SIG-M5 (cell line): Measurements from ENCODE around the gene MECP2.

Experiments
- DNase-seq: peaks from one replicate; lab custom pipeline; 2025; lab: John Stamatoyannopoulos, UW

MECP2 gene

DNA sequence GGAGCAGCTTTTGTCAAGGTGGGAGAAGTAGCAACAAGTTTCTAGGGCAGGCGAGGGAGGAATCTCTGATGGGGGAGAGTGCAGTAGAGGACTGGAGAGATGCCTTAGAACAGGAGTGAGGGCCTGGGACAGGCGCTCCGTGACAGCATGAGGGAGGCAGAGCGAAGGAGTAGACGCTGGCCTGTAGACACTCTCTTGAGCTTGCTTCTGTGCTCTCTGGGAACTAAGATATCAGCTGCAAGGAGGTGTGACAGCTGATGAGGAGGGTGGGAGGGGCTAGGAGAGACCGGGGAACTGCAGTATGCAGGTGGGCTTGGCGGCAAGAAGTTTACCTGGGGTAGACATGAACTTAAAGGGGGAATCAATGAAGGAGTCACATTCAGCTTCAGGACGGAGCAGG, 35.7 kb downstream of the MECP2 start:
- no peak for DNase-seq

DNA sequence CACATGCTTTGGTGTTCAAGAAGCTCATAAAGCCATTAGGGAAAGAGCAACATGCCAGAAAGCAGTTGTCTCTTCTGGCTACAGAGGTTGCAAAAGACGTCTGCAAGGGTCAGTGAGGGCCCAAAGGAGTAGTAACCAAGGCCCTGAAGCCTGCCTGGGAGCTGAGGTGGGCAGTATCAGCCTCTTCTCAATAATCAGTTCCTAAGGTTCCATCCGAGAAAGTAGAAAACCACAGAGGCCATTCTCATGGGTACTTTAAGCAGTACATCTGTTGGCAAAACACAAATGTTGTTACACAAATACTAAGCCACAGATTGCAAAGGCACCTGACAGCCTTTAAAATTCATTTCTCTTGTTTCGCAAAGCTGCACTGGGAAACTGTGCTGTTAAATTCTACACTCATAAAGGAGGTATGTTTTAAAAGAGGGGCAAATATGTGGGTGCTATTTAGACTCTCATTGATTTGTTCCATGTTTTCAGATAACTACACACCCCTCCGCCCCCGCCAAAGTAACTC, 37.7 kb downstream of the MECP2 start:
- DNase-seq, result no peak

DNA sequence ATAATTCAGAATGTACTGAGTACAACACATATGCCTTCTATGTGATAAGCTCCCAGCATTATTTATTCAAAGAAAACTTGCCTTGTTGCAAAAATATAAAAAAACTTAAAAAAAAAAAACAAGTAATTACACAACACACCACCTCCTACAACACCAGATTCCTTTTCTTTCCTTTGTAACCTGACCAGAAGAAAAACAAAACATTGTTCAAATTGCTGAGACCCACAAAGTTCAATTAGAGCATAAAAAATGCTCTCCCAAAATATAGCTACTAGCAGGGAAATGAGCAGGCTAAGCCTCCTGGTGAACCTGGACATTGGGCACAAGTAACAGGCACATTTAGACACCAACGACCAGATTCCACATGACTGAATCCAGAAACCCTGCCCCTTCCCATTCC, 38.3 kb downstream of the MECP2 start:
- no peak for DNase-seq

DNA sequence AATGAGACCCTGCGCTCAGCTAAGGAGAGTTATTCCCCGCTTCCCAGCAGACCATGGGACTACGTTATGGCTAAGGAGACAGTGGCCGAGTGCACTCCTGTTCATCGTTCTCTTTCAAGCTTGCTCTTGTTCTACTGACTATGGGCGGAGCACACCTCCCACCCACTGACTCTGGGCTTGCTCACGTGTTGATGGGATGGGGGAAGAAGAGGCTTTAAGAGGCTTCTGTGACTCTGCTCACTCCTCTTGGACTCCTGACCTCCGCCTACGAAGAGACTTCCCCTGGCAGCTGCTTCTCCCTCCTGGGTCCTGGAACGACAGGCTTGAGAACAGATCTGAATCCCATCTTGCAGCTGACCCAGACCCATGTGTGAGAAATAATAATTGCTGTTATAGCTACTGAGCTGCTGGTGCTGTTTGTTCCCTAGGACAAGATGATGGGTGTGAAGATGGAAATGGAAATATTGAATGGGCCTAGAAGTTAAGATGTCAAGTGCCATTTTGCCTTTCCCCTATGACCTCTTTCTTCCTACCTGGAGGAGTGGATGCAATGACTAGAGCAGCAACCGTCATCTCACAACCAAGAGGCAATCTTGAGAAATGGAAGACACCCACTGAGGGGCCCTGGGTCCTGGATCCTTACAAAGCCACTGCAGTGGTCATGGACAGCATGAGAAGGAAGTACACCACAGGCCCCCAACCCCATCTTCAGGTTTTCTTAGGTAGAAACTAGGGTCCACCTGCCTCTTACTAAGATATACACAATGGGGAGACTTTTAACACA, 39.1 kb downstream of the MECP2 start:
- DNase-seq, result no peak

DNA sequence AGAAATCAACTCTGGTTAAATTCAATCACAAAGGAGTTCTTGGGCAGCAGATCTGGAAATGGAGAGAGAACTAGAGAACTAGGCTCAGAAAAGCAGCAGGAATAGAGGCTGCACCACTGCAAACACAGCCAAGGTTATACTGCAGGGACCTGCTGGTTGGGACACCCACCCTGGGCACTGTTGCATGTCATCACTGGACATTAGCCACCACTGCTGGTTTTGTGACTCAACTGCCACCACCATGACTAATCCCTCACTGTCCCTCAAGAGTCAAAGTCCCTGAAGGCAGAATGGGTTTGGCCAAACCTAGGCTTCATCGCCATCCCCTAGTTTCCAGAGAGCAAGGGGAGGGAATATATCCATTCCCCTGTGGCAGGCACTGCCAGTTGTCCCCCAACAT, 39.7 kb downstream of the MECP2 start:
- DNase-seq, result no peak

DNA sequence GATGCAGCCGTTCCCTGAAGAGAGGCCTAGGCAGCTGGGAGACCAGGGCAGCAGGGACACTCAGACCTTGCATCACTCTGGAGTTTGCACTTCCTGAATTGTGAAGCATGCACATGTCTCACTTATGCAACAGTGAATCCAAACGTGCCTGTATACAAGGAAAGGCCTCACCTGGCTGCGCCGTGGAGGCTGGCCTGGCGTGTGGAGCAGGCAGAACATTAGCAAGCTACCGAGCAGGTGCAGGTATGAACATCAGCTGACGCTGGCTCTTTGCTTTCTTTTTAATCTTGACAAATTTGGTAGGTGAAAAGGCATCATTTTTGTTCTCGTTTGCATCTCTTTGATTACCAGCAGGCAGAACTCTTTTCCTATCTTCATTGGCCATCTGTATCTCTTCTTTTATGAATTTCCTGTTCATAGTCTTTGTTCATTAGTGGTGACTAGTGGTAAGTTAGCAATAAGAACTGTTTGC, 40.7 kb downstream of the MECP2 start:
- peak; percentile 1 for DNase-seq

DNA sequence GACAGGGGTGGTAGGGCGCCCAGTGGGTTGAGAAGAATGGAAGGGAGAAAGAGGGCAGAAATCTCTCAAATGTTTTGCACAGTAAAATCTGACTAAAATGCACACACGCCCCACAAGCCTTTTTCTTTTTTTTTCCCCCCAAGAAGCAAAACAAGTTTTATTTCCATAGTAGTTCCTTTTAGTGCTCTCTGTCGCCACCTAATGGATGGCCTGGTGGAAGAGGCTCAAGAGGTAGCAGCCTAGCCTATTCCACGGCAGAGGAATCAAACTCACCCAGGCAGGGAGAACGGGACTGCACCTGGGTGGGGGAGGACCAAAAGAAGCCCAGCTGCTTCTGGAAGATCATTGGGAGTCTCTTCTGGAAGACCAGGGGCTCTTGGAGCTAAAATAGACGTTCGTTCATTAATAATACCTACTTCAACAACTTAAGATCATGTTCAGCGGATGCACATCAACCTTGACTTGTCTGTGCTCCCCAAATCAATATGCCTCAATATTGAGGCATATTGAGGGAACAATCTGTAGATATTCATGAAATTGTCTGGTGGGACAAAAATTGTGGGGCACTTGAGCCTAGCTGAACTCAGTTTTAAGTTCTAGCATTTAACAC, 46.2 kb downstream of the MECP2 start:
- DNase-seq, result no peak

DNA sequence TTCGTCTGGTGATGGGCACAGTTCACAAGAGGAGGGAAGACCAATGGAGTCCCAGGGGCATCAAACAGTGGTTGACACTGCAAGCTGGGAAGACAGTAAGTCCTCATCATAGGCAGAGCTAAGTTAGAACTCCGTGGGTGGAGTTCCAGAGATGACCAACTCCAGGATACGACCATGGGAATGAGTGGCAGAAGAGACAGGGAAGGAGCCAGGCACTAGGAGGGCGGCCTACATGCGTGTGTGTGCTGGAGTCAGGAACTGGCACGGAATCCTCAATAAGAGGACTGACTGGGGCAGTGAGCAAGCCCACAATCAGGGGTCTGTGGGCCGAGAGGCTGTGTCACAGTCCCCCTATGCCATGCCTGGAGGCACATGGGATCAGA, 47.4 kb downstream of the MECP2 start:
- DNase-seq, result no peak

DNA sequence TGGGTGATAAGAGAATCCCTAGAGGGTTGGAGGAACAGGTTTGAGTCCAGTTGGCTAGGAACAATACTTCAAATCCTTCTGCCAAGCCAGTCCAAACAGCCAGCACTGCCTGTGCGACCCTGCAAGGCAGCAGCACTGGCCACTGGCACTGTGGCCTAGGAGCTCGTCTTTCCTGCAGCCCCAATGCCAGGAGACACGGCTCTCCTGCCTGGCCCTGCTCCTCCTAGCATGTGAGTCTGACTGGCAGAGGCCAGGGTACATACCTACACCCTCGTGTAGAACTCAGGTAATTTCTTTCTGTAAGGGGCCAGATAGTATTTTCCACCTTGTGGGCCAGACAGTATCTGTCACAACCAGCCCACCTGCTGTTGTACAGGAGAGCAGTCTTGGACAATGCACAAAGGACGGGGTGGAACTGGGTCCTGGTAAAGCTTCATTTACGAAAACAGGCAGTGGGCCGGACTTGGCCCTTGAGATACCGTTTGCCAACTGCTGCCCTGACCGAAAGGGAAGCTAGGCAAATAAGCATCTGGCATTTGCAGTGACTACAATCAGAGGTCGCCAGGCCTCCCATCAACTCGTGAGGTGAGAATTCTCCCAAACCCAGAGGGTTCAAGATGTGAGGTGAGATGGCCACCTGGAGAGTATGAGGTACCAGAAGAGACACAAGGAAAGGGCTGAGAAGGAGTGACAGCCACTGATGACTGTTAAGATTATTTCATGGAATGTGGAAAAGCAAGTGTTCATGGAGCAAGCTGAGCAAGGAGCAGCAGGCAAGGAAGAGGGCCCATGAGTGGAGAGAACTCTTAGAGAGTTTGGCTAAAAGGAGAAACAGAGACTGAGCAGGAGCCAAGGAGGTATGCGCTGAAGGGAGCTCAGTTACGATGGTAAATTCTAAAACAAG, 48.1 kb downstream of the MECP2 start:
- DNase-seq, result no peak

DNA sequence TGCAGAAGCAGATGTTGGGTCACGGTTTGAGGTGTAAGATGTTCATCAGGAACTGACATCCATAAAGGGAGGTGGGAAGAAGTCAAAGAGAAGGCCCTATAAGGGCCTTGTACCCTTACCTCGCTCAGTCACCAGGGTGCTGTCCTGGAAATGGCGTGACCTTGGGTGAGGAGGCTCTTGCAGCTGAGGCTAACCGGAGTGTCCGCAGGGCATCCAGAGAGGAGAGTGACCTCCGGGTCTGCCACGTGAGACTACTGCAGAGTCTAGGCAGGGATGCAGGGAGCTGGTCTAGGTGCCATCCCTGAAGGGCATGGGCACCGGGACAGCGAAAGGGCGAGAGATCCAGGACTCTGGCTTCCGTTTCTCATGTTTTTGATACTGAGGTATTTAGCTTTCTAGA, 49.1 kb downstream of the MECP2 start:
- no peak for DNase-seq

DNA sequence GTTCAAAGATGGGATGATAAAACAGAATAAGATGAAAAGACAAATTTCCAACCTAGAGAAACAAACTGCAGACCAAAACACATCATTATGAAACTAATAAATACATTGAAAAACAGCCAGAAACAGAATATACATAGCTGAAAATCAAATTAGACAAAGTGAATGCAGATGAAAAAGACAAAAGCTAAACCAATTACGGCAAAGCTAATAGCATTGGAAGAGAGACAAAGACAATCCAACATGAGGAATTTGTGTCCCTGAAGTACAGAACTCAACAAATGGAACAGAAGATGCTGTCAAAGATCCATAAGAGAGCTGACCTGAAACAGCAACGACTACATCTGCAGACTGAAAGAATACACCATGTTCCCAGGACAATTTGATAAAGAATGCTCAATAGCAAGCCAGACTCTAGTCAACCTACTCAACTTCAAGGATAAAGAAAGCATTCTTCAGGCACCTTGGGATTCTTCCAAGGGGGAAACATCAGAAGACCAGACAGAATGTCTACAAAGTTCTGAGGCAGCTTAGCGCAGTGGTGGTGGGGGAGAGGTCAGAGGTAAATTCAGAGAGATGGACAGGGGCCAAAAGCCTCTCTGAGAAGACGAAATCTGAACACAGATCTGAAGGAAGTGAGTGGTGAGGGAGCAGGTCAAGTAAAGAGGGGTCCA, 50.4 kb downstream of the MECP2 start:
- DNase-seq, result no peak

DNA sequence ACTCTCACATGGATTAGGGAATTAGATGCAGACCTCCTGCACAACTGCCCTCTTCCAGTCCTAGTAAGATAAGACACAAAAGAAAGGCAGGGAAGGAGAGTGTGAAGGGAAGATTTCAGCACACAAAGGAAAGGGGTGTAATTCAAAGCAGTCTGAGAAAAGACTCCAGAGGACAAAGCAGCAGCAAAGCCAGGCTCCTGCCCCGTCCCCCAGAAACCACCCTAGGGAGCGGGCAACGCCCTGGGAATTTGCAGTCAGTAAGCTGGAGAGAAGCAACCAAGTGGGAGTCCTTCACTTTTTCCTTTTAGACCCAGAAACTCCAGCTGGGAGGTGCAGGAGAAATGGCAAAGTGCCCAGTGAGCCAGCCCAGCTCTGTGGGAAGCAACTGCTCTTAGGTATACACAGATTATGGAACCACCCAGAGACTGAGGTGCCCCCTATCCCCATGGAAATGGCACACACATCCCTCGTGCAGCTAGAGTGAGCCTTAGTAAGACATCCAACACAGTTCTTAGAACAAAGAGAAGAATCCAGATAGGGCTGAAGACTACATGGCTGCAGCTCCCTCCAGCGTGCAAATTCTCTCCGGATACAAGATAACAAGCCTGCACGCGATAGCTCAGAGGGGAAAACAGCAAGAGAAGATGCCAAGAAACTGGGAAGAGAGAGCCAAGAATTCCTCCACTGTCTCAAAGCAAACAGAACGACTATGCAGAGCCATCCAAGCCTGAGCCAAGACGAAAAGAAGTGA, 51.3 kb downstream of the MECP2 start:
- no peak for DNase-seq

DNA sequence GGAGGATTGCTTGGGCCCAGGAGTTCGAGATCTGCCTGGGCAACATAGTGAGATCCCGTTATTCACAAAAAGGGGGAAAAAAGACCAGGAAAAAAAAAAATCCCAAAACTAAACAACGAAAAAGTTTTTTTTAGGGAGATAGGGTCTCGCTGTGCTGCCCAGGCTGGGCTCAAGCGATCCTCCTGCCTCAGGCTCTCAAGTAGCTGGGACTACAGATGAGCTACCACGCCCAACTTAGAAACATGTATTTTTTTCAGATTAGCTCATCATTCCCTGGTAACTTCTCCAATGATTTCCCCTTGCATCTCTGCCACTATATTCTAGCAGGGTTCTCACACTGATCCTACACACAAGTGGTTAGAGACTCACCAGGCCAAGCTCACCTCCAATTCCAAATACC, 53.4 kb downstream of the MECP2 start:
- no peak for DNase-seq

DNA sequence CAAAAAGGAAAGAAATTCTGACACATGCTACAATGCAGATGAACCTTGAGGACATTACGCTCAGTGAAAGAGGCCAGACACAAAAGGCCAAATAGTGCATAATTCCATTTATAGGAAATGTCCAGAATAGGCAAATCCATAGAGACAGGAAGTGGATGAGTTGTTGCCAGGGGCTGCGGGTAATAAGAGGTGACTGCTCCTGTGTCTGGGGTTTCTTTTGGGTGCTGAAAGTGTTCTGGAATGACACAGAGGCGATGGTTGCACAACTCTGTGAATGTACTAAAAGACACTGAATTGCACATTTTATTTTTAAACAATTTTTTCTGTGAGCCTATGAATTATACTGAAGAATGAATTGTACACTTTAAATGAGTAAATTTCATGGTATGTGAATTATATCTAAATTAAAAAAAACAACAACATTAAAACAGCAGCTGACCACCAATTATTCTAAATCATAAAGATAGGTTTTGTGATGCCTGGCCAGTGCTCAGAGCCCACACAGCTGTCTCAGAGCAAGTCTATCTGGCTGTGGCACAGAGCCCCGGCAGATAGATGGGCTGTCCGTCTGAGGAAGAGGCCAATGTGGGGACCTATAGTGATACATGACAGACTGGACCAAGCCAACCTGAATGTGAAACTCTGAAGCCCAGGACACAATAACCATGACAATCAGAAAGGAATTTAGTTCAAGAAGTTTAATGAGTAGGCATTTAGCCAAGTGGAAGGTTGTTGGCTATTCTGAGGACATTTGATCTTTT, 54.3 kb downstream of the MECP2 start:
- DNase-seq, result no peak

DNA sequence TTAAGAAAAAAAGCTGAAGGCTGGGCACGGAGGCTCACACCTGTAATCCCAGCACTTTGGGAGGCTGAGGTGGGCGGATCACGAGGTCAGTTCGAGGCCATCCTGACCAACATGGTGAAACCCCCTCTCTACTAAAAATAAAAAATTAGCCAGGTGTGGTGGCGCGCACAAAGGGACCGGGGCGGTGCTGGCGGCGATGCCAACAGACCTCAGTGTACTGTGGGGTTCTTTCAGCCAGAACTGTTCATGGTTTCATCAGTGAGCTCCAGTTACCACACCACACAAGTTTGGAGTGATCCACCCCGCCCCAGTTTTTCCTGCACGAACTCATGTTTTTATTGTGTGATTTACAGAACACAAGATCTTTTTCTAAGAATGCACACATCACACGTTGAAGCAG, 56.7 kb downstream of the MECP2 start:
- no peak for DNase-seq

DNA sequence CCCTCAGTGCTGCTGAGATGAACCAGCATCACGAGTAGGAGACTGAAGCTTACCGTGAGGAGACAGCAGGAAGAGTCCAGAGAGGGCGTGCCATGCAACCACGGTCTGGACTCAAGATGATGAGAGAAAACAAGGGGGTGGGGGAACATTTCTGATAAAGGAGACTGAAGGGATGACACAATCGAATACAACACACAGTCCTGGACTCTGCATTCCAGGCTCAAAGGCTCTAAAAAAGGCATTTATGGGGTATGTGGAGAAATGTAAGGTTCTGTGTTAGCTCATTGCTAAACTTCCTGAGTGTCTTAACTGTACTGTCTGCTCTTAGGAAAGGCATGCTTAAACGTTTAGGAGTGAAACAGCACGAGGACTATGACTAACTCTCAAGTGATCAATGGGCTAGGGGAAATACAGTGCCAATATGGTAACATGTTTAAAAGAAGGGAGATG, 57.2 kb downstream of the MECP2 start:
- peak; percentile 49 for DNase-seq

DNA sequence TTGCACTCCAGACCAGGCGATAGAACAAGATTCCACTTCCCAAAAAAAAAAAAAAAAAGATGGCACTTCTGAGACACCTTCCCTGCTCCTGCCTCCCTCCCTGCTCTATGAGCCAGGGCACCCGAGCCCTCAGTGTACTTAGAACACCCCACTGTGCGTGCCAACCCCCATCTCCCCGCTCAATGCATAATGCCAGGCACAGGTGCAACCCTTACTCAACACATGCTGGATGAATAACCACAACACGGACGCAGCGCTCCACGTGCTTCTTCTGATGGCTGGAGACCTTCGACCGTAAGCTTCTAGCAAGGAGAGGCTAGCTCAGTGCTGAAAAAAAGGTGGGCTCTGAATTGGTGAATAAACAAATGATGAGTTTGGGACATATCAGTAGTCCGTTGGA, 57.9 kb downstream of the MECP2 start:
- no peak for DNase-seq

DNA sequence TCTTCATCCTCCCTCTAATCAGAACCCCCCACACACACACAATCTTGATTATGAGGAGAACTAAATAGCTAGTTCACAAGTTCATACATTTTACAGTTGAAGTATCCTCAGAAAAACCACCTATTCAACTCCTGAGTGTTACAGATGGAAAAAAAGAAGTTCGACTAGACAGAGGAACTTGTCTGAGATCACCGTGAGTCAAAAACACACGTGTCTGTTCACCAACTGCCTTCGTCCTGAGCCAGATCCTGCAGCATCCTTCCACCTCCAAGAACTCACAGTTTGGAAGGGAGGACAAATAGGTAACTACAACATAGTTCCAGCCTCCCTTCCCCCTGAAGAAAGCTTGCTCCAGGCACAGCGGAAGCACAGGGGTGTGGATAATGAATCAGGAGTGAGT, 58.9 kb downstream of the MECP2 start:
- no peak for DNase-seq

DNA sequence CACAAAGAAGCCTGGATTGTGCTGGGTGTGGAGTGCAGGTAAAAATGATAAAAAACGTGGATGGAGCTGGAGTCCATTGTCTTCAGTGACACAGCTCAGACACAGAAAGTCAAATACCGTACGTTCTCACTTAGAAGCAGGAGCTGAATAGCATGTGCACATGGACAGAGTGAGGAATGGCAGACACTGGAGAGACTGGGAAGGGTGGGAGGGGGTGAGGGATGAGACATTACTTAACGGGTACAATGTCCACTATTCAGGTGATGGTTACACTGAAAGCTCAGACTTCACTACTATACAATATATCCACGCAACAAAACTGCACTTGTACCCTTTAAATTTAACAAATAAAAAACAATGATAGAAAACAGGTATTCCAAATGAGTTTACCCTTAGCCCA, 59.8 kb downstream of the MECP2 start:
- DNase-seq, result no peak

DNA sequence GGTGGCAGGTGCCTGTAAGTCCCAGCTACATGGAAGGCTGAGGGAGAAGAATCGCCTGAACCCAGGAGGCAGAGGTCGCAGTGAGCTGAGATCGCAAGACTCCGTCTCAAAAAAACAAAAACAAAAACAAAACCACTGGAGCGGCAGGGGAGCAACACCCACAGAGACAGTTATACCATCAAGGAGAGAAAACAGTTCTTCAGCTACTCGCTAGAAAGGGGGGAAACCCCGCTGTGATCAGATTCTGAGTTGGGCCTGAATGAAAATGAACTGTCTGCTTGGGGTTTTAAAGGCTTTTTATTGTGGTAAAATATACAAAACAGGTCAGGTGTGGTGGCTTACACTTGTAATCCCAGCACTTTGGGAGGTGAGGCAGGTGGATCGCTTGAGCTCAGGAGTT, 61.0 kb downstream of the MECP2 start:
- no peak for DNase-seq

DNA sequence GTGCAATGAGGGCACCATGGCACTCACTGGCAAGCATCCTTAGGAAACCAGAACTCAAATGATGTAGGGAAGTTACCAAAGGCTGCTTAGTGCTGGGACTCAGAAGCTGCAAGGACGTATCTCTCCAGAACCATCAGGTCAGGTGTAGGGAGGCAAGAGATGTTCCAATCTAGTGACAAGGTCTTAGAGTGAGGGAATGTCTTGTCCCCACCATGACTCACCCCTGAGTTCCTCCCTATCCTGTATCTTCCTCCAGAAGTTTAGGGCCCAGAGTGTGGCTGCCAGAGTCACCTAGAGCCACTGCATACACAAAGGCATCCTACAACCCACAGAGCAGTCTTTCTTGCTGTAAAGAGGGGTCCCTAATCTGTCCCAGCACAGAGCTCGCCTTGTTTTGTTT, 63.7 kb downstream of the MECP2 start:
- DNase-seq, result no peak
